Measurements from ENCODE around the gene COA7. TPM values are rescaled to one million over a fixed set of nuclear protein-coding genes. Genes with fewer than 3 reads are reported as not detected.

Gene COA7
- total and polyA plus RNA-seq, 10 of the 15 experiments (the other 5 are each of a cell fraction or from before 2014, with no cell fraction given) = 7.5 to 20.2 (median 15.4) TPM

GRCh38 chr1:52635321-52636089, 62.6 kb downstream of the COA7 start (continued):
- TF ChIP-seq KDM1A (IDR thresholded peaks at IDR 0.05; ENCODE audit: borderline replicate concordance) (no peak), RB1 (IDR thresholded peaks at IDR 0.05; ENCODE audit: borderline replicate concordance) (no peak), MTA3 (IDR thresholded peaks at IDR 0.05; ENCODE audit: borderline replicate concordance, low read length) (no peak), ZNF592 (IDR thresholded peaks at IDR 0.05) (peak; percentile 94), FOS (IDR thresholded peaks at IDR 0.05; ENCODE audit: borderline replicate concordance, extremely low read depth, insufficient read length) (no peak), MEF2B (IDR thresholded peaks at IDR 0.05; ENCODE audit: partially characterized antibody, poor library complexity, severe bottlenecking) (peak; percentile 20), BCLAF1 (IDR thresholded peaks at IDR 0.05) (no peak), SREBF2 (IDR thresholded peaks at IDR 0.05; ENCODE audit: low read length) (no peak), CBX5 (IDR thresholded peaks at IDR 0.05; ENCODE audit: low read depth) (no peak), BHLHE40 (IDR thresholded peaks at IDR 0.05; ENCODE audit: borderline replicate concordance in 1 of 2, low read depth in 2 of 2, low read length in 1 of 2) (peak in 1 of 2 experiments; percentile 19; a peak in 1 of 4 replicates), ZNF217 (IDR thresholded peaks at IDR 0.05) (no peak), NR2F1 (conservative IDR thresholded peaks at IDR 0.05) (0 out of 2 replicates have a peak, but pooled peaks have one; percentile 19), MTA2 (IDR thresholded peaks at IDR 0.05; ENCODE audit: low read depth) (peak; percentile 20; the same call in 1 of the 2 replicates)

Small RNA genes within 50 kb of the gene (small RNA-seq; reads per million reads assigned to genes)
- not detected for gene RN7SL62P

Other genes starting within 250 kb of the COA7 start
- 26.7 and 32.8 TPM in 2 replicates for gene TUT4, start 145.3 kb downstream of the COA7 start, total RNA-seq (2014; rRNA removed)
- gene TUT4, start 145.3 kb downstream of the COA7 start, total RNA-seq (2014; rRNA removed; fragmentation: Illumina TruSeq; extraction: Trizol) = 25.9 and 29.5 TPM in 2 replicates
- gene TUT4, start 145.3 kb downstream of the COA7 start, total RNA-seq (2021) = 27.7 and 28.0 TPM in 2 replicates
- 40.7 and 43.9 TPM in 2 replicates for gene TUT4, start 145.3 kb downstream of the COA7 start, polyA plus RNA-seq (2011; rRNA removed)
- 36.0 and 48.1 TPM in 2 replicates for gene TUT4, start 145.3 kb downstream of the COA7 start, polyA plus RNA-seq (2014; fragmentation: Illumina TruSeq; extraction: Trizol)
- gene TUT4, start 145.3 kb downstream of the COA7 start, polyA plus RNA-seq (2014; fragmentation: Nextera tagmentation; extraction: Ambion mirVana) = 10 to 100 TPM in 1 of 2 experiments, 1 to 10 TPM in 1; 9.4 to 11.5 TPM
- gene TUT4, start 145.3 kb downstream of the COA7 start, polyA plus RNA-seq (2014; rRNA removed) = 25.9 and 31.1 TPM in 2 replicates
- gene TUT4, start 145.3 kb downstream of the COA7 start, polyA plus RNA-seq (2016; fragmentation: Nextera tagmentation; extraction: Ambion mirVana) = 10 to 100 TPM; 27.6 to 32.9 TPM
- 4.0 and 4.2 TPM in 2 replicates for gene GPX7, start 96.0 kb downstream of the COA7 start, total RNA-seq (2014; rRNA removed)
- gene GPX7, start 96.0 kb downstream of the COA7 start, total RNA-seq (2014; rRNA removed; fragmentation: Illumina TruSeq; extraction: Trizol) = 2.3 and 2.9 TPM in 2 replicates
- 1.9 and 2.6 TPM in 2 replicates for gene GPX7, start 96.0 kb downstream of the COA7 start, total RNA-seq (2021)
- gene GPX7, start 96.0 kb downstream of the COA7 start, polyA plus RNA-seq (2011; rRNA removed) = not detected in 2 replicates
- 2.4 and 3.7 TPM in 2 replicates for gene GPX7, start 96.0 kb downstream of the COA7 start, polyA plus RNA-seq (2014; fragmentation: Illumina TruSeq; extraction: Trizol)
- gene GPX7, start 96.0 kb downstream of the COA7 start, polyA plus RNA-seq (2014; fragmentation: Nextera tagmentation; extraction: Ambion mirVana) = 1 to 10 TPM; 1.9 to 2.2 TPM
- 3.8 and 4.1 TPM in 2 replicates for gene GPX7, start 96.0 kb downstream of the COA7 start, polyA plus RNA-seq (2014; rRNA removed)
- 1 to 10 TPM; 2.3 to 2.5 TPM for gene GPX7, start 96.0 kb downstream of the COA7 start, polyA plus RNA-seq (2016; fragmentation: Nextera tagmentation; extraction: Ambion mirVana)
- gene SHISAL2A, start 65.2 kb downstream of the COA7 start, total RNA-seq (2014; rRNA removed) = 0.22 and 0.40 TPM in 2 replicates
- gene SHISAL2A, start 65.2 kb downstream of the COA7 start, total RNA-seq (2014; rRNA removed; fragmentation: Illumina TruSeq; extraction: Trizol) = 0.31 and 0.37 TPM in 2 replicates
- gene SHISAL2A, start 65.2 kb downstream of the COA7 start, total RNA-seq (2021) = 0.56 and 0.67 TPM in 2 replicates
- gene SHISAL2A, start 65.2 kb downstream of the COA7 start, polyA plus RNA-seq (2011; rRNA removed) = 0.12 and 0.31 TPM in 2 replicates
- 0.11 and 0.57 TPM in 2 replicates for gene SHISAL2A, start 65.2 kb downstream of the COA7 start, polyA plus RNA-seq (2014; fragmentation: Illumina TruSeq; extraction: Trizol)
- under 1 TPM; 0.27 to 0.51 TPM for gene SHISAL2A, start 65.2 kb downstream of the COA7 start, polyA plus RNA-seq (2014; fragmentation: Nextera tagmentation; extraction: Ambion mirVana)
- gene SHISAL2A, start 65.2 kb downstream of the COA7 start, polyA plus RNA-seq (2014; rRNA removed) = 0.60 and 0.77 TPM in 2 replicates
- under 1 TPM; 0.18 to 0.54 TPM for gene SHISAL2A, start 65.2 kb downstream of the COA7 start, polyA plus RNA-seq (2016; fragmentation: Nextera tagmentation; extraction: Ambion mirVana)
- gene ZYG11B, start 28.1 kb upstream of the COA7 start, total RNA-seq (2014; rRNA removed) = 8.5 and 11.7 TPM in 2 replicates
- gene ZYG11B, start 28.1 kb upstream of the COA7 start, total RNA-seq (2014; rRNA removed; fragmentation: Illumina TruSeq; extraction: Trizol) = 8.1 and 8.4 TPM in 2 replicates
- gene ZYG11B, start 28.1 kb upstream of the COA7 start, total RNA-seq (2021) = 8.0 and 8.6 TPM in 2 replicates
- 7.8 and 10.0 TPM in 2 replicates for gene ZYG11B, start 28.1 kb upstream of the COA7 start, polyA plus RNA-seq (2011; rRNA removed)
- 4.4 and 5.0 TPM in 2 replicates for gene ZYG11B, start 28.1 kb upstream of the COA7 start, polyA plus RNA-seq (2014; fragmentation: Illumina TruSeq; extraction: Trizol)
- gene ZYG11B, start 28.1 kb upstream of the COA7 start, polyA plus RNA-seq (2014; fragmentation: Nextera tagmentation; extraction: Ambion mirVana) = 1 to 10 TPM; 1.8 to 2.6 TPM
- 3.5 and 4.0 TPM in 2 replicates for gene ZYG11B, start 28.1 kb upstream of the COA7 start, polyA plus RNA-seq (2014; rRNA removed)
- 1 to 10 TPM; 4.2 to 6.3 TPM for gene ZYG11B, start 28.1 kb upstream of the COA7 start, polyA plus RNA-seq (2016; fragmentation: Nextera tagmentation; extraction: Ambion mirVana)
- 0.96 and 0.98 TPM in 2 replicates for gene ZYG11A, start 144.4 kb upstream of the COA7 start, total RNA-seq (2014; rRNA removed)
- 0.98 and 1.1 TPM in 2 replicates for gene ZYG11A, start 144.4 kb upstream of the COA7 start, total RNA-seq (2014; rRNA removed; fragmentation: Illumina TruSeq; extraction: Trizol)
- 0.74 and 0.87 TPM in 2 replicates for gene ZYG11A, start 144.4 kb upstream of the COA7 start, total RNA-seq (2021)
- gene ZYG11A, start 144.4 kb upstream of the COA7 start, polyA plus RNA-seq (2011; rRNA removed) = 6.4 and 7.2 TPM in 2 replicates
- gene ZYG11A, start 144.4 kb upstream of the COA7 start, polyA plus RNA-seq (2014; fragmentation: Illumina TruSeq; extraction: Trizol) = 0.51 and 0.68 TPM in 2 replicates
- under 1 TPM; 0.22 to 0.26 TPM for gene ZYG11A, start 144.4 kb upstream of the COA7 start, polyA plus RNA-seq (2014; fragmentation: Nextera tagmentation; extraction: Ambion mirVana)
- gene ZYG11A, start 144.4 kb upstream of the COA7 start, polyA plus RNA-seq (2014; rRNA removed) = 0.65 and 0.68 TPM in 2 replicates
- gene ZYG11A, start 144.4 kb upstream of the COA7 start, polyA plus RNA-seq (2016; fragmentation: Nextera tagmentation; extraction: Ambion mirVana) = under 1 TPM; 0.25 to 0.48 TPM
- gene ECHDC2, start 223.4 kb upstream of the COA7 start, total RNA-seq (2014; rRNA removed) = 4.4 and 6.9 TPM in 2 replicates
- gene ECHDC2, start 223.4 kb upstream of the COA7 start, total RNA-seq (2014; rRNA removed; fragmentation: Illumina TruSeq; extraction: Trizol) = 4.3 and 5.6 TPM in 2 replicates
- 5.8 and 6.6 TPM in 2 replicates for gene ECHDC2, start 223.4 kb upstream of the COA7 start, total RNA-seq (2021)
- 16.3 and 17.0 TPM in 2 replicates for gene ECHDC2, start 223.4 kb upstream of the COA7 start, polyA plus RNA-seq (2011; rRNA removed)
- 3.0 and 7.9 TPM in 2 replicates for gene ECHDC2, start 223.4 kb upstream of the COA7 start, polyA plus RNA-seq (2014; fragmentation: Illumina TruSeq; extraction: Trizol)
- 1 to 10 TPM; 1.3 to 1.4 TPM for gene ECHDC2, start 223.4 kb upstream of the COA7 start, polyA plus RNA-seq (2014; fragmentation: Nextera tagmentation; extraction: Ambion mirVana)
- 12.6 and 14.5 TPM in 2 replicates for gene ECHDC2, start 223.4 kb upstream of the COA7 start, polyA plus RNA-seq (2014; rRNA removed)
- gene ECHDC2, start 223.4 kb upstream of the COA7 start, polyA plus RNA-seq (2016; fragmentation: Nextera tagmentation; extraction: Ambion mirVana) = 1 to 10 TPM; 3.4 to 4.4 TPM
- 74.3 and 96.9 TPM in 2 replicates for gene SCP2, start 228.9 kb upstream of the COA7 start, total RNA-seq (2014; rRNA removed)
- 125 and 126 TPM in 2 replicates for gene SCP2, start 228.9 kb upstream of the COA7 start, total RNA-seq (2014; rRNA removed; fragmentation: Illumina TruSeq; extraction: Trizol)
- 77.6 and 79.7 TPM in 2 replicates for gene SCP2, start 228.9 kb upstream of the COA7 start, total RNA-seq (2021)
- gene SCP2, start 228.9 kb upstream of the COA7 start, polyA plus RNA-seq (2011; rRNA removed) = 116 and 183 TPM in 2 replicates
- 128 and 165 TPM in 2 replicates for gene SCP2, start 228.9 kb upstream of the COA7 start, polyA plus RNA-seq (2014; fragmentation: Illumina TruSeq; extraction: Trizol)
- gene SCP2, start 228.9 kb upstream of the COA7 start, polyA plus RNA-seq (2014; fragmentation: Nextera tagmentation; extraction: Ambion mirVana) = 100 to 1,000 TPM; 216 to 327 TPM
- 73.2 and 75.6 TPM in 2 replicates for gene SCP2, start 228.9 kb upstream of the COA7 start, polyA plus RNA-seq (2014; rRNA removed)
- 100 to 1,000 TPM; 156 to 161 TPM for gene SCP2, start 228.9 kb upstream of the COA7 start, polyA plus RNA-seq (2016; fragmentation: Nextera tagmentation; extraction: Ambion mirVana)